HG02870 (cell line): ENCODE data around the gene EFCAB10.
A peak's percentile ranks its signal among the peaks of the same experiment; 100 is the strongest.
"Not testable (repeated sequence)": the region's sequence is repeated elsewhere in the genome, so short reads cannot be mapped to it uniquely, and the experiment has no call there.

Source experiments
- ATAC-seq: cut with Tn5 transposase; IDR thresholded peaks from one replicate; pipeline ENCODE4 v1.9.1; 2021; ENCODE audit warnings: mild to moderate bottlenecking, moderate library complexity; ENCODE audit not compliant: unreplicated experiment

EFCAB10 gene

DNA sequence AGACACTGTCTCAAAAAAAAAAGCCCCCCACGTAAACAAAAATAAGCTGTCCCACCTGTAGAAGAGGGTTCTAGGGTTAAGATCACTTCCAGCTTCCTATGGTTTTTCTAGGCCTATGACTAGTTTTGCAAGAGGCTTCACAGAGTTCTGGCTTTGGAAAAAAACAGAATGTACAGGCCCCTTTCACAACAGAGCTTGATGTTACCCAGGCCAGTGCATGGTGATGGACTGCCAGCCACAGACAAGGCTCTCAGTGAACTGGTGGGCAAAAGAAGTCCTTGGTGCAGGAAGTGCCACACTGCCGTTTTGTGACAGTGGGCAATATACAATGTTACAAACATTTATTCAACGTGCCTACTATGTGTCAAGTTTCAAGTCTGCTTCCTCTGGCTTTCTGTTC, 18.3 kb upstream of the EFCAB10 start:
- ATAC-seq = no peak

DNA sequence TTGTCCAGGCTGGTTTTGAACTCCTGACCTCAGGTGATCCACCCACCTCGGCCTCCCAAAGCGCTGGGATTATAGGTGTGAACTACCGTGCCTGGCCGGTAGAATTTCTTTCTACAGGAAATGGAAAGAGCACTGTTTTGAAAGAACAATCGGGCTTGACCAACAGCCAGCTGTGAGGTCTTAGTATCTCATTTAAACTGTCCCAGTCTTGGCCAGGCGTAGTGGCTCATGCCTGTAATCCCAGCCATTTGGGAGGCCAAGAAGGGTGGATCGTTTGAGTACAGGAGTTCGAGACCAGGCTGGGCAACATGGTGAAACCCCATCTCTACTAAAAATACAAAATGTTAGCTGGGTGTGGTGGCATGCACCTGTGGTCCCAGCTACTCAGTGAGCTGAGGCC, 17.8 kb upstream of the EFCAB10 start:
- ATAC-seq = not testable (repeated sequence)

DNA sequence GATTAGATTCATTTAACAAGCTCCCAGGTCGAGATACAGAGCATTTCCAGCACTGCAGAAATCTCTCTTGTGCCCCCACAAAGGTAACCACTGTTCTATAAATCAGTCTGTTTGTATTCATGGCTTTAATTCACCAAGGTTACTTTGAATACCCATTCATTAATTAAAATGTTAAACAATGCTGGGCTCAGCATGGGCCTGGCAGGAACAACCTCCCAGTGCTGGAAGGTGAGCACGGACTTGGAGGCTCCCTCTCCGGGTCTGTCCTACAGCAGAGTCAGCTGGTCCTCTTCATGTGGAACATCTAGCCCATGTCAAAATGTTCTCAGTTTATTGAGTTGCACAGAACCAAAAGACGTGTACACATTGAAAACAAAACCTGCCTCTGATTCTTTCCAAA, 15.6 kb upstream of the EFCAB10 start:
- ATAC-seq = no peak

DNA sequence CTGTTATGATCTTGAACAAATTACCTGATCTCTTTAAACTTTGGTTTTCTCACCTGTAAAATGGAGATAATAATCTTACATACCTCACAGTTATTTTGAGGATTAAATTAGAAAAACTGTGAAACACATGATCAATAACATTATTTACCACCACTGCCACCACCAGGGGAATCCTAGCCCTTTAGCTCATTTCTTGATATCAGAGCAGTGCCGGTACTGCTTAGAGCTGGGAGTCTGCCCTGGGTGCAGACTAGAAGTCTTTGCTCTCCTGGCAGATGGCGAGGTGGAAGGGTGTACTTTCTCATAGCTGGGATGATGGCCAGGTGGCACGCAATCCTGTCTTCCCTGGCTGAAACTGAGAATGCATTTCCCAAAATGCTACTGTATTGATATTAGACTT, 12.7 kb upstream of the EFCAB10 start:
- ATAC-seq = no peak

DNA sequence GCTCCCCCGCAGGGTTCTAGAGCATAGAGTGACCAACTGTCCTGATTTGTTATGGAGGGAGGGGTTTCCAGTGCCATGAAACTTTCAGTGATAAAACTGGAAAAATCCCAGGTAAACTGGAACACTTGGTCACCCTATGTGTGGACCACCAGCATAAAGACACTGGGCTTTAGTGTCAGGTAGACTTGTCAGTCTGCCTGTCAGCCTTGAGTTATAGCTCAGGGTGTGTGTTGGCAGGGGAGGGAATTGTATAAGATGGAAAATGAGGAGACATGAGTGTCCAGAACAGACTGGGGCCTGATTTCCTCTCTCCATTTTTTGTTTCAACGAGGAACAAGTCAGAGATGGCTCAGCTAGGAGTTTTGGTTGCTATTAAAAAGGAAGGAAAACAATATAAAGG, 10.2 kb upstream of the EFCAB10 start:
- ATAC-seq = no peak

DNA sequence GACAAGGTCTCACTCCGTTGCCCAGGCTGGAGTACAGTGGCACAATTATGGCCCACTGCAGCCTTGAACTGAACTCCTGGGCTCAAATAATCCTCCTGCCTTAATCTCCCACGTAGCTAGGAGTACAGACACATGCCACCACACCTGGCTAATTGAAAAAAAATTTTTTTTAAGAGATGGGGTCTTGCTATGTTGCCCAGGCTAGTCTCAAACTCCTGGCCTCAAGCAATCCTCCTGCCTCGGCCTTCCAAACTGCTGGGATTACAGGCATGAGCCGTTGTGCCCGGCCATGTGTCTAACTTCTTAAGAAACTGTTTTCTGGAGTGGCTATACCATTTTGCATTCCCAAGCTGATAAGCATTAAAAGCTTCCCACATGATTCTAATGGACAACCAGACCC, 9.5 kb upstream of the EFCAB10 start:
- no peak for ATAC-seq

DNA sequence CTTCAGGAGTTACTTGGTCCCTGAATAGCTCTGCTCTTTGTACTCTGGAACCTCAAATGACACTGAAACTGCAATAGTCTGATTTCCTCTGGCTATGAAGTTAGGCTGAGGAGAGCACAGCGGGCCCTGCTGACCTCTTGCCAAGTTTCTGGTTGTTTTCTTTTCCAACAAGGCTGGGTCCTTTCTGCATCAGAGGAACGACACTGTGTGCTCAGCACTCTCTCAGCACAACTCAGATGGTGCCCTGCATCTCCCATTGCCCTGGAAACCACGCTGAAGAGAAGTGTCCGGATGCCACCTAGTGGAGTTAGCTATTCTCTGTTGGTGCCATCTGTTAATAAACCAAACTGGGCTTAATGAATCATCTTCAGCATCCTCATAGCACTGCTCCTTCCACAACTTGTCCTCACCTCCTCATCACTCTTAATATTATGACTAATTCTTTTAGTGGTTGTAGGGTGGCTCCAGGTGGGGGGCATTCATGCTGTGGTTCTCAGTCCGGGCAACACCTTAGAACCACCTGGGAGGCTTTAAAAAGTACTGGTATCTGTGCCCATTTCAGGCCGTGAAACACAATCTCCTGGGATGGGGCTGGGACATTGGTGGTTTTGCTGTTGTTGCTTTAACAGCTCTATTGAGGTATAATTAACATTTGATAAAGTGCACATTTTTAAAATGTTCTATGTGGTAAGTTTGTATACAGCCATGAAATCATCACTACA, 8.2 kb upstream of the EFCAB10 start:
- ATAC-seq = peak; percentile 80

DNA sequence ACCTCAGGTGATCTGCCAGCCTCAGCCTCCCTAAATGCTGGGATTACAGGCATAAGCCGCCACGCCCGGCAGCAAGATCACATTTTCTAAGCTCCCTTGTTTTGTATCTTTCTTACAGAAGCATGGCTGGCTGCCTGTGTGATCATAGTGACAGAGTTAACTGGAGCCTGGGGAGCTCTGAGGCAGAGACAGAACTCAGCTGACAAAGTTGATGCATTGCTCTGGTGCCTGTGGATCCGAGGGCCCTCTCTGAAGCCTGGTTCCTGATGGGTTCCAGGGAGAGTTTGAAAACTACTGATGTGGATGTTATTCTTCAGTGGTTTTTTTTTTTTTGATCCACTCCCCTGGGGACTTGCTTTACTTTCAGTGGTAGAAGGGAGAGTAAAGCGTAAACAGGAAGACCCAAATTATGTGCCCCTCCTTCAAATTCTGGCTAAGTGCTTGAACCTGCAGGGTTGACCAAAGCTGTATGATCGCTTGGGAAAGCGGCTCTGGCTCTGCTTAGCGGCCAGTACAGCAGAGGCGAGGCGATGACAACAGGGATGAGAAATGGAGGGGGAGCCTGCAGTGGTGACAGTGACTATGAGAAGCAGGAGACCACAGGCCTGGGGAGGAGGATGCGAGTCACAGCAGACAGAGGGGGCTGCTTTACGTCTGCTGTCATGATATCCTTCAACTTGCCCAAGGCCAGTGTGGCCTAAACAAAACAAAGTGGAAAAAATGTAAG, 6.8 kb upstream of the EFCAB10 start:
- no peak for ATAC-seq

DNA sequence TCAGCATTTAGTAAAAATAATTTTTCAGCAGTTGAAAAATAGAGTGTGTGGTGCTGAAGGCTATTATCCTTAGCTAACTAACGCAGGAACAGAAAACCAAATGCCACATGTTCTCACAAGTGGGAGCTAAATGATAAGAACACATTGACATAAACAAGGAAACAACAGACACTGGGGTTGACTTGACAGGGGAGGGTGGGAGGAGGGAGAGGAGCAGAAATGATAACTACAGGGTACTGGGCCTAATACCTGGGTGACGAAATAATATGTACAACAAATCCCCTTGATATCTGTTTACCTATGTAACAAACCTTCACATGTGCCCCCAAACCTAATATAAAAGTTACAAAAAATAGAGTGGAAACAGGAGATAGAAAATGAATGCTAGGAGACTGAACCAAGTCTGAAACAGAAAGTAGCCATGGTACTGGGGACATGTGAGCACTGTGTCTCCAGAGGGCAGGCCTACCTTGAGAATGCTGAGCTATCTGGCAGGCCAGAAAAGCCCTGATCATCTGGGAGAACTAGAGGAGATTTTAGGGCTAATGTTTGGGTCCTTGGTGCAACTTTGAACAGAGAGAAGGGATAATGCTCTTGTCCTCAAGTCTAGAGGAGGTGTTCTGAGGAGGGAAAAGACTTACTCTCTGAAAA, 4.7 kb upstream of the EFCAB10 start:
- ATAC-seq = no peak

DNA sequence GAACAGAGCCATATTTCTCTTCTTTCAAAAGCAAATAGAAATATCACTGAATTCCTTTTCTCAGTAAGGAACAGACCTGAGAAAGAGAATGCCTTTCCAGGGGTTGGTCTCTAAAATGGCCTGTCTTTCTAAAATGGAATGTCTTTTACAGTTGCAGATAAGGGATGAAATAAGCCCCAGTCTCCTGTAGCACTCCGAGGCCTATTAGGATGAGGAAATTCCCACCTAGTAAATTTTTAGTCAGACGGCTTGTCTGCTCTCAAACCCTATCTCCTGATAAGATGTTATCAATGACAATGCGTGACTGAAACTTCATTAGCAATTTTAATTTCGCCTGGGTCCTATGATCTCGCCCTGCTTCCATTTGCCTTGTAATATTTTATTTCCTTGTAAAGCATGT, 2.9 kb upstream of the EFCAB10 start:
- ATAC-seq = no peak

DNA sequence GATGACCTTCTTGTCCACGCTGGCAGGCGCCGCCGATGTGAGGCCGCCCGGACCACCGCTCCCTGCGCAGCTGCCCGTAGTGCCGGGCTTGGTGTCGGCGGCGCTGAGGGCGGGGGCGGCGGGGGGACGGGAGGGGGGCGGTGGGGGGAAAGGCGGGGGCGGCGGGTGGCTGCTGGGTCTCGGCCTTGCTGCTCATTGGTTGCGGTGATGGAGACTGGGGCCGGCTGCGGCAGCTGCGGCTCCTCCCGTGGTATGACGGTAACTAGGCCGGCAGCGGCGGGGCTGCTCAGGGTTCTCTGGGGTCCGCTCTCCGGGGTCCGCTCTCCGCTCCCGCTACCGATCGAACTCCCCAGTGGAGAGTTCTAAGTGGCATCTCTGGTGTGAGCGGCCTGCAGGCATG, 1.8 kb upstream of the EFCAB10 start:
- no peak for ATAC-seq

DNA sequence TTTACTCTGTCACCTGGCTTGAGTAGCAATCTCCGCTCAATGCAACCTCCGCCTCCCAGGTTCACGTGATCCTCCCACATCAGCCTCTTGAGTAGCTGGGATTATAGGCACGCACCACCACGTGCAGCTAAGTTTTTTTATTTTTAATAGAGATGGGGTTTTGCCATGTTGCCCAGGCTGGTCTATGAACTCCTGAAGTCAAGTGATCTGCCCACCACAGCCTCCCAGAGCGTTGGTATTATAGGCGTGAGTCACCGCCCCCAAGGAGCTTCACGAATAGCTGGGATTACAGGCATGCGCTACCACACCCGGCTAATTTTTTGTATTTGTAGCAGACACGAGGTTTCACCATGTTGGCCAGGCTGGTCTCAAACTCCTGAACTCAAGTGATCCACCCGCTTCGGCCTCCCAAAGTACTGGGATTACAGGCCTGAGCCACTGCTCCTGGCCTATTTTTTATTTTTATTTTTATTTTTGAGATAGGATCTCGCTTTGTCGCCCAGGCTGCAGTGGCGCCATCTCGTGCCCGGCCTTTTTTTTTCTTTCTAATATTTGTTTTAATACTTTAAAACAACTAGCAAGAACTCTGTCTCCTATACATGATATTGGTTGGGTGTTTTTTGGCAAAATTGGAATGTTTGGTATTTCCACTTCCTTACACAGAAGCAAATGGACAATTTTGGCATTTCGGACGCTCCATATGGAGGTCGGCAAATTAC, 1.1 kb downstream of the EFCAB10 start:
- no peak for ATAC-seq

DNA sequence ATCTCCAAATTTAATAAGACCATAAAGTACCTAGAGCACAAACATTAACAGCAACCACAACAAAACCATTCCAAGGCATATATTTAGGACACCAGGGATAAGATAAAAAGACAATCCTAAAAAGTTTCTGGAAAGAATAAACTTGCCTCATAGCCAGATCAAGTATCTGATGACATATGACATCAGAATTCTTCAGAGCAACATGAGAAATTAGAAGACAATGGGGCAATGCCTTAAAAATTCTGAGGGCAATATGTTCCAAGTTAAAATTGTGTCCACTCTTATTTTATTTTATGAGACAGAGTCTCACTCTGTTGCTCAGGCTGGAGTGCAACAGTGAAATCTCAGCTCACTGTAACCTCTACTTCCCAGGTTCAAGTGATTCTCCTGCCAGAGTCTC, 2.8 kb downstream of the EFCAB10 start:
- ATAC-seq = no peak

DNA sequence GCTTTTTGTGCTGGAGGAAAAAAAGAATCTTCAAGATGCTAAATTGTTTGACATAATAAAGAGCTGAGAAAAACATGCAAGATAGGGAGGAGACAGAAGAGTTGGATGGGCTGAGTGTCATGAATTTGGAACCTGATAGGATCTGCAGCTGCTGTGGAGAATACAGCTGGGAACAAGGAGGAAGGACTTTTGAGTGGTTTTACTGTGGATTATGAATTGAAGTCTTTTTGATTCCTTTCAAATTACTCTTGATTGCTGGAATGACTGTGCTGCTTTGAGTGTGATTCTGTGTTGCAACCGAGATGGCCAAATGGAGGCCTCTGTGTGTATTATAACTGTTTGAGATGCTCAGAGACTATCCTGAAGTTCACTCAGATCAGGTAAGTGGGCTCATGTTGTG, 4.0 kb downstream of the EFCAB10 start:
- ATAC-seq = no peak

DNA sequence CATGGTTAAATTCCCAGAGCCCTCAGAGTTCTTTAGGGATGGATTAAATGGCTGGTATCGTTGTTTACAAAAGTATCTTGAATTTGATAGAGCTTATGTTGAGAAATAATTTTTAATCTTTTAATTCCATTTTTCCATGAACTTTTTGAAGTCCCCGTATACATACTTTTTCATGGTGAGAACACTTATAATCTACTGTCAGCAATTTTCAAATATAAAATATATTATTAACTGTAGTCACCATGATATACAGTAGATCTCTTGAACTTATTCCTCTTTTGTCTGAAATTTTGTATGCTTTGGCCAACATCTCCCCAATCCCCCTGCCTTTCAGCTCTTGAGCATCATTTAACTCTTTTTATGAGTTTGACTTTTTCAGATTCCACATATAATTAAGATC, 9.4 kb downstream of the EFCAB10 start:
- ATAC-seq = no peak

DNA sequence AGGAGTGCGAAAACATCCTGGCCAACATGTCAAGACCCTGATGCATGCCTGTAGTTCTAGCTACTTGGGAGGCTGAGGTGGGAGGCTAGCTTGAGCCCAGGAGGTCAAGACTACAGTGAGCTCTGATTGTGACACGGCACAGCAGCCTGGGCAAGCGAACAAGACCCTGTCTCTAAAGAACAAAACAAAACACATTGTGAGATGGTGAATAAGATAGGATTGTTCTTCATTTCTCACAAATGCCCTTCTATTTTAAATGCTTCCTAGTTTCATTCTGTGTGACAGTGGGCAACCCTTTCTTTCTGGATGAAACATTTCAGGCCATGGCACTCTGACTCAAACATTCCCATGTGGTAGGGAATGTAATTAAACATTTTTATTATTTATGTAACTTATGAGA, 13.5 kb downstream of the EFCAB10 start:
- no peak for ATAC-seq

DNA sequence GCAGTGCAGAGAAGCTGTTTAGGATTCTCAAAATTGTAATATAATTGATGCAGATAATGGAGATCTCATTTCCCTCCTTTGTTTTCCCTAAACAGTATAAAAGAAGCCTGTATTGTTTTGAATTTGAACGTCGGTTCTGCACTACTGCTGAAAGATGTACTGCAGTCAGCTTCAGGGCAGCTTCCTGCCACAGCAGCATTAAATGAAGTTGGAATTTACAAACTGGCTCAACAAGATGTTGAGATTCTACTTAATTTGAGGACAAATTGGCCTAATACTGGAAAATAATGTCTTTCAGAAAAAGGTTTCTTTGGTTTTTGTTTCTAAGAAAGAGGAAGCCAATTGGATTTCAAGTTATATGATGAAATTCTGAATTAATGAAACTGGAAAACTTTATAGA, 14.3 kb downstream of the EFCAB10 start:
- no peak for ATAC-seq

DNA sequence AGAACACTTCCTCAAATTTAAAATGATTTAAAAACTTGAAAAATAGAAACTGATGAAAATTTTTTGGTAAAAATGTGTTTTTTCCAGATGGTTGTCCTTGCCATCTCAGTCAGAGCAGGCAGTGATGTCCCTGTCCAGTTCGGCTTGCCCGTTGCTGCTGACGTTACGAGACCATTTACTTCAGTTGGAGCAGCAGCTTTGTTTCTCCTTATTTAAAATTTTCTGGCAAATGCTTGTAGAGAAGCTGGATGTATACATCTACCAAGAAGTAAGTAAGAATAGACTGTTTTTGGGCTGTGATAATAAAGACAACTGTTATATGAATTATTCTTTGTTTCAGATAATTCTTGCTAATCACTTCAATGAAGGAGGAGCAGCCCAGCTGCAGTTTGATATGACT, 16.1 kb downstream of the EFCAB10 start:
- ATAC-seq = no peak

DNA sequence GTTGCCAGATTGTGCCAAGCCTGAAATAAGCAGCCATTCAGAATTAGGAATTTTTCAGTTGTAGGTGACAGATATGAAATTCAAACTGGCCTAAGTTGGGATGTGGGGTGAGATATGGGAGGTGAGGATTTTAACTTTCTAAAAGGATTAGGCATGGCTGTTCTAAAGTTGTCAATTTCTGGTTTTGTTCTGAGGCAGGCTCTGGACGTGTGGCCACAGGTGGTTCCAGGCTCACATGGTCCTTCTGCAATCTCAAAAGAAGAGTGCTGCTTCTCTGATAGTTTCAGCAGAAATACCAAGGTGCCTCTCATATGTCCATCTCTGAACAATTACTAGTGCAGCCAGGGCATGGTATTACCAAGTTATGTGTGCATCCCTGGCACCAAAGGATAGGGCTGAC, 21.4 kb downstream of the EFCAB10 start:
- no peak for ATAC-seq

DNA sequence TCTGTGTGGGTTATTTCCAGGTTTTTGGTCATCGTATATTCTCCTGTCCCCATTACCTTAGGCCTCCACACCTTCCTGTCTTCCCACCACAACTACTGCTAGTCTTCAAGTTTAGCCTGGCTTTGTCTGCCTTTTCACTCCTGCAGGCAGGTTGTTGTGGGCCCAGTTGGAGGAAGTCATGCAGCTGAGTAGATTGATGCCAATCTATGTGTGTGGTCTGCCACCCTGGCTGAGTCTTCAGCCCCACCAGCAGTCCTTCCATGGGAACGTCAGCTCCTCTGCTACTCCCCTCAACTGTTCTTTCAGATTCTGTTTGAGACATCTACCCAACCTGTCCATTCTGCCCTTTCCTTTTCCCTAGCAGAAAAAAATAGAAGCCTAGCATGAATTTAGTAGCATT, 43.0 kb downstream of the EFCAB10 start:
- no peak for ATAC-seq

DNA sequence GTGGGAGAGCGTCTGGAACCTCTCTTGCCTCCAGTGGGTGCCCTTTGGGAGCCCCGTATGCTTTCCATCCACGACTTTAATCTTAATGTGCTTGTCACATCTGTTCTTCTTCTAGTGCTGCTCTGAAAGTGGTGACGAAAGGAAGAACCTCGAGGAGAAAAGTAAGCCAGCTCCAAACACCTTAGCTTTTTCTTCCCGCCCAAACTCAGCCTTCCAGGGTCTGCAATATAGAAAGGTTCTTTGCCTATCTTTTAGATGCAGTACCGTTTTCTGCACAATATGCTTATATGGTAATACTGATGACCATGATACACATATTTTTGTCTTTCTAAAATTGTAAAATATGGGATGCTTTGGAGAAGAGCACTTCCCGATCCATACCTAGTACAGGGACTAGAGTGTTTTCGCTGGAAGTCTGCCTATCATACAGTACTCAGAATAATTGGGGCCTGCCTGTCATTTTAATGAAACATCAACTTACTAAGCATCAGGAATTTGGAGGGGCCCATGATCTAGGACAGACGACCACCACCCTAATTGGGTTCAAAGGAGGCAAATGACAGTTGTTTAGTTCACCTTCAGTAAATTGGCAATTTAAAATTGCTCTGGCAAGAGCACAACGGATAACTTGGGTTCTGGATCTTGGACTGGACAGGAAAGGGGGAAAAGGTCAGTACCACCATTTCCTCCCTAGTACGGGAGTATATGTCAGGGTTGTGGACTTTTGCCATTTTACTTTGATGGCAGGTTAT, 48.4 kb downstream of the EFCAB10 start:
- ATAC-seq = no peak
